Activated naive CD4-positive, alpha-beta T cell (primary cell): ENCODE data around the gene AKR1C1.
"Not testable (repeated sequence)": the region's sequence is repeated elsewhere in the genome, so short reads cannot be mapped to it uniquely, and the experiment has no call there.

ENCODE experiments used
- DNase-seq, 4 experiments: peaks; one replicate each; lab custom pipeline; 2025; lab: John Stamatoyannopoulos, UW

The AKR1C1 gene

DNA sequence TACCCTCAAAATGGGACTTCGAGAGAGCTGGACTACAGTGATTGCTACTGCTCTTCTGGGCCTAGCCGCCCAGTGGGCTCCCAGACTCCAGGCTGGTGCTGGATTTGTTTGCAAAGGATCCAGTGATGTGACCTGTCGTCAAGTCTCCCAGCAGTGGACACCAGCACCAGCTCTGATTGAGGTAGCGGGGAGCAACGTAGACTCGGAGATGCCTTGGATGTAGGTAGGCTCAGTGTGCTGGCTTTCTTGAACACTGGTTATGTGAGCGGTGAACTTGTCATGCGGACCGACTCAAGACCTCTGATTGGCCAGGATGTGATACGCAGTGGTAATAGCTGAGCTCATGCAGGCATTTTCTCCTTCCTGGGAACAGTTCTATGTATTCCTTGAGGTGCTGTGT, 21.0 kb downstream of the AKR1C1 start:
- DNase-seq, result no peak

DNA sequence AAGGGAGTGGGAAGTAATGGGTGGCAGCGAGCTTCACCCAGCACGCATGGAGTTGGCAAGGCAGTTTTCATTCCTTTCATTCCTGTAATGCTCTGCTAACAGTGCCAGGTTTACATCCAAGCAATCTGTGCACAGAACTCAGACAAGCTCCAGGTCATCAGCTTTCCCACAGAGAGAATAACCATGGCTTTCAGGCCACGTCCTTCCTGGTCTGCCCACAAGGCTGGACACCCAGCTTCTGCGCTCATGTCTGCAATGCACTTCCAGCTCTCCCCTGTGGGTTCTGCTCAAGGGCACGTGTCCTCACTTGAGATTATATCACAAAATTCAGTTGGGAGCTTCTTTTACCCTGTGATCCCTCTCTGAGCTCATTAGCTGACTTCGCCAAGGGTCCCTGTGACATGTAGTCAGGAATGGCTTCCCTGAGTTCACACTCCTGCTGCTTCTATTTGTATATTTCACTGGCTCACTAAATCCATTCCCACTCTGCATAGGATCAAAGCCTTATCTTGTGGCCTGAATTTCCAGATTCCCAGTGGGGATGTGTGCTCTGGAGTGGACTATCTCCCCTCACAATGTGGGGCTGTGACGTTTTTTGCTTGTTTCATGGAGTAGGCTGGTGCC, 21.9 kb downstream of the AKR1C1 start:
- DNase-seq, result no peak

DNA sequence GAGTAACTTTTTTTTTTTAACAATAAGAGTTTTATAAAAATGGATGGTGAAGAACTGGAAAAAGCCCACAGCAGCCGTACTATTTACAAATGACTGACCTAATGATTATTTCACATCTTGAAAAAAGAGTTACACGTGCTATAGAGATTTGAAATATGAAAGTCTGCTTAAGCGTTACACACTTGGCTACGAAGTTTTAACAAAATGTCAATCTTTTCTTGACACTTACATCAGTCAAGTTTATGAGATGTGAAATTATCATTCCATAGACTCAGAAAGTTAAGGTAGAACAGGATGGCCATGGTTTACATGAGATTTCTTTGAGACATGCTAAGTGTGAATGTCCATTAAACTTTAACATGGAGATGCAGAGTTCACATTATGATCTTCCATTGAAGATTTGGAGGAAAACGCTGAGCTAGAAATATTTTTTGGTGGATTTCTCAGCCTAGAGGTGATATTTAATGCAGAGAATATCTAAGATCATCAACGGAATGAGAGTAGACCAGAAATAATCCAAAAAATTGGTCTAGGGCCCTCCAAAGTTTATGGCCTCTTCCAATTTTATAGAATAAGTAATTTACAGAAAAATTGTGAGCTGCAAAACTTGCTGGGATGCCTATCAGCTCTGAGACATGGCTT, 24.9 kb downstream of the AKR1C1 start:
- DNase-seq, result not testable (repeated sequence)

DNA sequence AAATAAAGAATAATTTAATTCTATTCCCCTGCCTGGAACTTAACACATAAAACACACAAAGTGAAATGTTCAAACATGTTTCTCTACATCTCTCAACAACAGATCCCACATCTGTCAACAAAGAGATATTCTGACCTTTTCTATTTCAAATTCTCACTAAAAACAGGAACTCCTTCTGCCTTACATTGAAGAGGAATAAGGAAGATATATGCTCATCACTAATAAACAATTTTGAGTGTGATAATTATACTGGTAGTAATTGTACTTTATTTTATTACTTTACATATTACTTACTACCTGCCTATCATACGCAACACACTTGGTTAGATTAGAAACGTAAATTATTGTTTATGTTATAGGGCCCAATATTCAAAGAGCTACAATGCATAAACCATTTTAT, 27.0 kb downstream of the AKR1C1 start:
- DNase-seq, result no peak

DNA sequence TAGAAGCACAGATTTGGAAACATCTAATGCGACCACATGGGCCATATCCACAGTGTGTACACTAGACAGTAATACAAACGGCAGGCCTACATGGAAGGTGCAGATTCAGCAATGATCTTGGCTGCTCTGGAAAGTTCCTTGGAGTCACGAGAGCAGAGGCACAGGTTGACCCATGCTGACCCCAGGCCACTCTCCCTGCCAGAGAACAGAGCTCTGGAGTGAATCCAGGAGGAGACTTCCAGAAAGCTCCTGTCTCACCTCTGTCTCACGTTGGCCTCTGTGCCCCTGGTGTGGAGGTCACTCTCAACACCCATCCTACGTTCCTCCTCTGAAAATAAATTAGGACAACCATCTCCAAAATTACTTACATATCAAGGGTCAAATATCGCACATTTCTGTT, 28.2 kb downstream of the AKR1C1 start:
- DNase-seq, result not testable (repeated sequence)

DNA sequence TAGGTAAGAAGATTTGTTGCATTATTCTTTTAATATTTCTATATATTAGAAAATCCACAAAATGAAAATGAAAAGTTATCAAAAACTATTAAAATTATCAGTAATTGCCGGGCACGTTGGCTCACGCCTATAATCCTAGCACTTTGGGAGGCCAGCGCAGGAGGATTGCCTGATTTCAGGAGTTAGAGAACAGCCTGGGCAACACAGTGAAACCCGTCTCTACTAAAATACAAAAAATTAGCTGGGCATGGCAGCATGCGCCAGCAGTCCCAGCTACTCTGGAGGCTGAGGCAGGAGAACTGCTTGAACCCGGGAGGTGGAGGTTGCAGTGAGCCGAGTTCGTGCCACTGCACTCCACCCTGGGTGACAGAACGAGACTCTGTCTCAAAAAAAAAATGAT, 29.3 kb downstream of the AKR1C1 start:
- DNase-seq, result not testable (repeated sequence)

DNA sequence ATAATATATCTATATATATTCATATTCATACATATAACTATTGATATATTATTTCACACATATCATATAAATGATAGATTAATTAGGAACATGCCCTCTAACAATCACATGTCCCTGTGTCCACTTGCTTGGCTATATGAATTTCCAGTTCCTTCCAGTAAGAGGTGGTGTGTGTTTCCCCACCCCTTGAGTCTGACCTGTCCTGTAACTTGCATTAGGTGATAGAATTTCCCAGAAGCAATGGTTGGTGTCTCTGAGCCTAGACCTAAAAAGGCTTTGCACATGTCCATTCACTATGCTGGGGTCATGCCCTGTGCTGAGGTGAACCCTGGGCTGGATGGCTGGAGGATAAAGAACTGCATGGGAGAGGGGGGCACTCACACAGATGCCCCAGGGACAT, 31.0 kb downstream of the AKR1C1 start:
- not testable (repeated sequence) for DNase-seq

DNA sequence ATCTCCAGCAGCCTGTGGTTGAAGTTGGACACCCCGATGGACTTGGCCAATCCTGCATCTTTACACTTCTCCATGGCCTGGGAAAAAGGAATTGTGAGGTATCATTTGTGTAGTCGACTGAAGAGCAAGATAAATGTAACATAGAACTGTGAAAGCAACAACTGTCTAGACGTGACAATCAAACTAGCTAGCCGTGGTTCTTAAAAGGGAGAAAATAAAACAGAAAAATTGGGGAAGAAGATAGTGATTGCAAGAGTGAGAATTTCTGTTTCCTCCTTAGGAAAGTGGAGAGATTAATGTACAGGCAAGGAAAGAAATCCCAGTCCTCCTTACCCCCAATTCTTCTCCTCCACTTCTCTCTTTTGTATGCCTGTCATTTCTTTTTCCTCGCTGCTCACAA, 35.5 kb downstream of the AKR1C1 start:
- no peak for DNase-seq

DNA sequence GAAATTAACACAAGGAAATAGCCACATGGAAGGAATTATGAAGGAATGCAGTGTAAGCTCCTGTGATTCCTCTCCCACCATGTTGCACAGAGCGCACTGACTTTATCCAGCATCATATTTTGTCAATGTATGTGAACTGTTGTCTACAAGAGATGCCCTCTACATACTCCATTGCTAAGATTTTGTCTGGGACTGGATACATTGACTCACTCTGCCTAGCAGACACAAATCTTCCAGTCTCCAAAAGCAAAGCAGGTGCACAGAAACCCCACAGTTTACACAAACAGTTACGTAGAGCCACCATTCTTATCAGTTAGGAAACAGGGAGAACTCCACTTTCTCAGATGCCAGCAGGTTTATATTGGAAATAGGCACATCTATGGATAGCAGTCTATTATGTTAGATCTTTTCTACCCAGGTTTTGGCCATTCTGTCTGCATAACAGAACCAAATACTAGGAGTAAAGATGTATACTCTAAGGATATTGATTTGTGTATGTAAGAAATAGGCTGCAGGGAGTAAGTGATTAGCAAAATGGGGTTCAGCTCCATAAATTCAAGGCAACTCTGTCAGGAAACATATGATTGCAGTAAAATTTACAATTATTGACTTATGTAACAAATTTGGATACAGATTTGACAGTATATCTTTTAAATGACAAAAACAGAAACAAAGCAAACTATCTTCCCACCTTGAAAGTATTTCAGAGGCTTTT, 39.0 kb downstream of the AKR1C1 start:
- DNase-seq, result no peak

DNA sequence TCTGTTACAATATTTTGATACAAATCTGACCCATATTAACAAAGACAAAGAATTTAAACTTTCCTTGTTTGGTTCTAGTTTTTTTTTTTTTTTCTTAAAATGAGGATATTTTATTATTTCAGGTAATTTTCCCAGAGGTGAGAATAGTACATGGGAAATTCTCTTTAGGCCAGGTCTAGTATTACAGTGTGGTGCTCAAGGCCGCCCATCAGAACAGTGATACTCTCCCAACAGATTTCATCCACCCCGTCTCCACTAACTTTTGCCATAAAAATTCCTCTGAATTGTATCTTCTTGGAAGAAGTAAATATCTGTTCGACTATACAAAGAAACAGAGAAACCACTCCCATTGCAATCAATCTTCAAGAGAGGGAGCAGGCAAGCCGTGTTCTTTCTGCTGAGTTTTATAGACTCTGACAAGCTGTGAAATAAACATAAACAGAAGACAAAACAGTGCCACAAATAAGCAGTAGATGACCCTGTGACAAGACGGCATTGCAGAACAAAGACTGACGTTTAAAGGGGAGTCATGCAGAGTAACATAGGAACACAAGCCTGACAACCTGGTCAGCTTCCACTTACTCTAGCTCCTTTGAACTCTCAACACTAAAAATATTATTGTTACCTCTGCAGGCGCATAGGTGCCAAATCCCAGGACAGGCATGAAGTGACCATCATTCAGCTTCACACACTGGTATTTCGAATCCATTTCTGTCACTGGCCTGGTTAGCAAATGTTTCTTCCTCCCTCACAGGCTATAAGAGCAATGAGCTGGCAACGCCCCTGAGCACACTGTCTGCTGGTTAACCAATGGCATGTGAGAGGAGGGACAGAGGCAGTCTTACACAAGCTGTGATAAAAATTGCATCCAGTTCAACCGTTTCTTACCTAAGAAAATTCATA, 40.2 kb downstream of the AKR1C1 start, which contains the start of gene AKR1C2:
Gene AKR1C2 (minus strand): TSS at position 731 of the 903 bp plus-strand sequence. CDS start 22 bp downstream, at position 709.
- not testable (repeated sequence) for DNase-seq

DNA sequence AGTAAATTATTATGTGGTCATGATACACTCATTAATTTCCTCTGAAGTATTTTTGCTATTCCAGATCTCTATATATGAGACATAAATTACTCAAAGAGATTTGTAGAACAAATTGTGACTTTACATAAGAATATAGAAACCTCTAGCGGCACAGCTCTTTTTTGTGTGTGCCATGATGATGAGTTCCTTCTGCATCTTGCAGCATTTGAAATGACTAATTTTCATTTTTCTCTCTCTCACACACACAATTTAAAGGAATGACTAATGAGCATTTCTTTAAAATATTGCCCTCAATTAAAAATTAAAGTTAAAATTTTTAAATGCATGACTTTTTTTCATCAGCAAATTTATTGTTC, 40.8 kb downstream of the AKR1C1 start:
- DNase-seq, result not testable (repeated sequence)

DNA sequence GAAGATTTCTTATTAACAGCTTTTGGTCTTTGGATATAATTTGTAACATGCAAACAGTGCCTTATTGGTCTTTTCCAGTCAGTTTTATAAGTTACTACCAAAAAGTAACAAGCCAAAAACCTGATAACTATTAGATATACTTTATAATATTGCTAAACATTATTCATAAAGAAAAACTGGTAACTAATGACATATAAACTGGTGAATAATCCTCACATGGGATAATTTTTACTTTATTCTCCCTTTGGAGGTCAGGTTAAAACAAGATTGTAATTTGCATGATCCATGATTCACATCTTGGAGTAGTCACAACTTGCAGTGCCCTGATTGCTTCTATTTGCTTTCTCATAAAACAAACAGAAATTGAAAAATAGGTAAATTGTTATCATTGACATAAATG, 41.3 kb downstream of the AKR1C1 start:
- not testable (repeated sequence) for DNase-seq

DNA sequence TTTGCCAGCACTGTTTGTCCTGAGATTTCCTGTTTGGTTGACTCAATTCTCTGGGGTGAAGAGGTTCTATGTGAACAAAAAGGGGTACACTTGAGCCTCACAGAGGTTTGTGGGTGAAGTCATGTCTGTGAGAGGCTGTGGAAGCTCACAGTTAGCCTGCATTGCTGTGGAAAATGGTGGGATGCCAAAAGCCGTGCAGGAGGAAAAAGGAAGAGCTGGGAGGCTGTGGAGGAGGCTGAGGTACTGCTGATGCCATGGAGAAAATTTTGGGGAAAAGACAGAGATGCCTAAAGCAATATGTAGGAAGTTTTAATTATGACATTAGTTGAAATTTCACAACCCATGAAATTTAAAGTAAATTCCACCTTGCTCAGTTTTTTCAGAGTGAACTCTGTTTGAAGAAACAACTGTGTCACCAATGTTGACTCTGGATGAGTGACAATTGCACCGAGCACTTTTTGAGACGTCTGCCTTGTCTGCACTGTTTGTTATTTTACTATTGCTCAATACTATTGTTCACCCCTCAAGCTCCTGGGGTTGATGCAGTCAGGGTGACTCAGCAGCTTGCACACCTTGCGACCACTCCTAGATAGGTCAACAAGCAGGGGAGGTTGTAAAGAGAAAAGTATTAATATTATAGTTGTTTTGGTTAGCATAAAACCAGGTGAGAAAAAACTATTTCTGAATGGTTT, 45.8 kb downstream of the AKR1C1 start:
- not testable (repeated sequence) for DNase-seq

DNA sequence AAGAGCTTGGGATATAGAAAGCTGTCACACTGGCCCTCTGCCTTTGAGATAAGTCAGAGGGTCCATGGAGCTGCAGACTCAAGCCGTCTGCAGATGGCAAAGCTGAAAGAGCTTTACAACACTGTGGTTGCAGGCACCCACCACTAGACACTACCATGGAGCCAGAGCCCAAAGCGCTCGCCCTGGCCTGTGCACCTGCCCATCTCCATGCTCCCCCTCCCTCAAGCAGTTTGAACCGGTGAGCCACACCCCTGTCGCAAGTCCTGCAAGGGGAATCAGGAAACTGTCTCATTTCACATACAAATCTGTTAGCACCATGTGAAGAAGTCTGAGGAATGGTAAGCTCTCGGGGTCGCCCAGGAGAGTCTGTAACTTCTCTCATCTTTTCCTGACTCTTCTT, 46.8 kb downstream of the AKR1C1 start:
- not testable (repeated sequence) for DNase-seq

DNA sequence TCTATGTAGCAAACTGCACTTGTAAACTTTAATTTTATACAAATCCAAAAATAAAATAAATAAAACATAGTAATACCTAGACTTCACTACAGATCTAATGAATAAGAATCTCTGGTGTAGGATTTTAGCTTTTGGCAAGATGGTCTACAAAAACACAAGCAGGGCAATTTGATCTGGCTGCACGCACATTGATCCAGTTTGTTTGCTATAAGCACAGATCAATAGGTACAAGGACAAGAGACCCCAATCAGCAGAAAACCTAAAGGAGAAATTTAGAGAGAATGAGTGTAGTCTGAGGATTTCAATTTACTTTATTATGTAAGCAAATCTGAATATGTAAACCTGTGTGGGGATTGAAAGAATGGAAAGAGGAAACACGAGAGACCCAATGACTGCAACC, 48.2 kb downstream of the AKR1C1 start:
- not testable (repeated sequence) for DNase-seq

DNA sequence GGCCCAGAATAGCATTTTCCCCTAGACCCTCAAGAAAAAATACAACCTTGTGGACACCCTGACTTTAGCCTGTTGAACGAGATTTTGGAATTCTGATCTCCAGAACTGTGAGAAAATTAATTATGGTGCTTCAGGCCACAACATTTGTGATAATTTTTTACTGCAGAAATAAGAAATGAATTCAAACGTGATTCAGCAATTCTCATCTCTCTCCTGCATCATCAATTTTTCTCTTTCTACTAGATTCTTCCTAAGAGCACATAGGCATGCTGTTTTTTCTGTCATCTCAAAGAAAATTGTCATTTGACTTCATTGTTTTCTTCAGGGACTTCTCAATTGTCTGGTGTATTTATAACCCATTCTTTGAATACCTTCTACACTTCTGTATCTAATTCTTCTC, 49.4 kb downstream of the AKR1C1 start:
- no peak for DNase-seq

DNA sequence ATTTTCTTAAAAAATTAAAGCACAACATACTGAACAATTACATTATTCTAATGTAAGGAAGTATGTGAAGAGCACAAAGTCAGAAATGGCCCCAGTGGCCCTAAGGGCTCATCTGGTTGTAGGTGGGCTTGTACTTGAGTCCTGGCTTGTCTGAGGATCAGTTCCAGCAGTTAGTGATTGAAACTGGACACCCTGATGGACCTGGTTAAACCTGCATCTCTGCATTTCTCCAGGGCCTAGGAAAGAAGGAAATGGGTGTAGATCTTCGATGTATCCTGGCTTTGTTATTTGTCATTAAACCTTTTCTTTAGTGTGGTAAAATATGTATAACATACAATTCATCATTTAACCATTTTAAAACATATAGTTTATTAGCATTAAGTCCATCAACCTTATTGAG, 50.2 kb downstream of the AKR1C1 start:
- DNase-seq, result no peak

DNA sequence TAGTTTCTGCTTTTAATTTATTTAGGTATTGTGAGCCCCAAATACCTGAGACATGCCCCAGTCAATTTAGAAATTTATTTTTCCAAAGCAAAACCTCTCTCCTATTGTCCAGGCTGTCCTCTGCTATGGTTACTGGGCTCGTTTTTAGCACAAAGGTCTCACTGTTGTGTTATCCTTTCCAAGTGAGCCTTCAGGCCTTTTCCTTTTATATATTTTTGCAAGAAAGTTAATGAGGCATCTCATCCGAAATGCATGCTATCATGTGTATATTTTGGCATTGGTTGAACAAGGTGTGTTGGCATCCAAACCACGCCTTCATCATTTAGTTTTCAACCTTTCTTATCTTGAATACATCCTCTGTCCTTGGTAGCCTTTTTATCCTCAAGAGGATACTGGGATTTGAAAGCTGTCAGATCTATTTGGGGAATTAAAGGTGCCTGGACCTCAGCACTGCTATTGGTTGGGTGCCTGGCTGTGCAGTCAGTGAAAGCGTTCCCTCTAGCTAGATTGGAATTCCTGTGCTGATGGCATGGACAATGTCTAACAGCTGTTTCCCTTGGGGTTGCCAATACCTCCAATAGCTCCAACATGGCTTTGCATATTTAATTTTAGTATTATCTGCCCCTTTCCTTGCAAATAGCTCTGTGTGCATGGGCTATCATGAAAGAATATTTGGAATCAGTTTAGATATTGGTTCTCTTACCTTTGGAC, 51.1 kb downstream of the AKR1C1 start:
- DNase-seq, result not testable (repeated sequence)

DNA sequence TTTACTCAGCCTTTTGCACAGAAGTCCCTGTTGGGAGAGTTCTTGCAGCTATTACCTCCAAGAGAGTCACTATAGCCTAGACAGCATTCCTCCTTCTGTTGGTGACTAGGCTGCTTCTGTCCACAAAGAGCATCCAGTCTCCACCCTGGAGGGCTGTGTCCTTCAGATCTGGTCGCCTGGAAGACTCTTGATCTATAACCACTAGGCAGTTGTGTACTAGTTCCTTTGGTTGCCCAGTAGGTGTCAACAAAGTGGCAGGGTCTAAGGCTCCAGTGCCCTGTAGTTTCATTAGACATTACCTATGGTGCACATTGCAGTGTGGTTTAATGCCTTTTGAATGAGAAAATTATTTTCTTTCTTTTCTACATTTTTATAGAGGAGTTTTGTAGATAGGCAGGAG, 51.7 kb downstream of the AKR1C1 start:
- no peak for DNase-seq

DNA sequence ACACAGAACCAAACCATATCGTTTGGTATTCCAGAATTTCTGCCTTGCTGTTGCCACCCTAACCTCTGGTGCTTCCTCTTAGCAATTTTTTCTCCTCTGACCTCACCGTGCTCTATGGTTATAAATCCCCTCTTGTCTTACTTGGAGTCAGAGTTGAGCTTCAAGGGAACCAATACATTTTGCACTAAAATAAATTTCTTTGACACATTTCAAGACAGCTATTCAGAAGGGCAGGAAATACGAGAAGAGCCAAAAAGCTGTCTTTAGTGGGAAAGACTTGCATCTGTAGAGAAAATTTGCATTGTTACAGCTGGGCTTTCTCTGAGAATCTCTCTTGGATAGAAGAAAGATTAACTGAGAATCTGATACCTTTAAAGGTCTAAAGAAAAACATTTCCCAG, 54.9 kb downstream of the AKR1C1 start:
- DNase-seq, result no peak
